ENCODE measurements around the gene CEP72. TPM values are rescaled to one million over a fixed set of nuclear protein-coding genes. Genes with fewer than 3 reads are reported as not detected.

Gene CEP72
- total and polyA plus RNA-seq, 7 donors, result 0.36 to 7.1 (median 1.6) TPM

GRCh38 chr5:636951-637350 lies 24.8 kb downstream of the CEP72 start:
- no peaks in the 10 kb centered on the region for H3K9me3 ChIP-seq
- no peaks in the 10 kb centered on the region for H3K4me1 ChIP-seq
- H3K4me3 ChIP-seq, result no peak overlapping the region
- no peak for DNase-seq
- no peaks in the 10 kb centered on the region for H3K27me3 ChIP-seq
- TF ChIP-seq CTCF (IDR thresholded peaks at IDR 0.05) (no peak), POLR2AphosphoS5 (IDR thresholded peaks at IDR 0.05) (no peak), EP300 (IDR thresholded peaks at IDR 0.05) (no peak), POLR2A (IDR thresholded peaks at IDR 0.05) (no peak)
- no peak overlapping the region for H3K27ac ChIP-seq
- intact Hi-C loops (cut with DNase I), result no loop called here
- 93 to 97% methylated on average over 20 of the region's 20 CpGs for WGBS, 2 donors
- H3K36me3 ChIP-seq, result peaks cover 0 to 57% (median 10%) of the 10 kb centered on the region in 4 donors

GRCh38 chr5:637581-638450 lies 25.7 kb downstream of the CEP72 start:
- DNase-seq, result no peak
- TF ChIP-seq EP300 (IDR thresholded peaks at IDR 0.05) (no peak), POLR2AphosphoS5 (IDR thresholded peaks at IDR 0.05) (no peak), POLR2A (IDR thresholded peaks at IDR 0.05) (no peak), CTCF (IDR thresholded peaks at IDR 0.05) (no peak)
- intact Hi-C loops (cut with DNase I), result no loop called here
- Histone ChIP-seq H3K27ac (no peak overlapping the region), H3K4me1 (no peaks in the 10 kb centered on the region), H3K36me3 (peaks cover 0 to 61% (median 10%) of the 10 kb centered on the region in 4 donors), H3K27me3 (no peaks in the 10 kb centered on the region), H3K4me3 (no peak overlapping the region), H3K9me3 (no peaks in the 10 kb centered on the region)
- WGBS, 2 donors, result 96% methylated on average over 42 of the region's 42 CpGs

- H3K4me1 ChIP-seq, result no peaks in the 10 kb centered on the region
- no peak for DNase-seq
- 96% methylated on average over 29 of the region's 29 CpGs for WGBS, 2 donors
- intact Hi-C loops (cut with DNase I), result no loop called here
- no peaks in the 10 kb centered on the region for H3K9me3 ChIP-seq
- no peaks in the 10 kb centered on the region for H3K27me3 ChIP-seq
- no peak for TF ChIP-seq CTCF (IDR thresholded peaks at IDR 0.05)
- TF ChIP-seq POLR2AphosphoS5 (IDR thresholded peaks at IDR 0.05), result no peak
- TF ChIP-seq EP300 (IDR thresholded peaks at IDR 0.05), result no peak
- TF ChIP-seq POLR2A (IDR thresholded peaks at IDR 0.05), result no peak
- H3K27ac ChIP-seq, result no peak overlapping the region
- peaks cover 0 to 61% (median 10%) of the 10 kb centered on the region in 4 donors for H3K36me3 ChIP-seq
- no peak overlapping the region for H3K4me3 ChIP-seq
Measured at GRCh38 chr5:638501-639252, 26.5 kb downstream of the CEP72 start.

GRCh38 chr5:639253-639530 lies 27.1 kb downstream of the CEP72 start:
- intact Hi-C loops (cut with DNase I), result no loop called here
- Histone ChIP-seq H3K36me3 (peaks cover 0 to 58% (median 10%) of the 10 kb centered on the region in 4 donors), H3K4me1 (no peaks in the 10 kb centered on the region)

More at GRCh38 chr5:639253-639530, 27.1 kb downstream of the CEP72 start:
- WGBS, 2 donors, result 95 to 96% methylated on average over 9 of the region's 9 CpGs
- no peaks in the 10 kb centered on the region for H3K27me3 ChIP-seq
- TF ChIP-seq EP300 (IDR thresholded peaks at IDR 0.05), result no peak
- TF ChIP-seq POLR2AphosphoS5 (IDR thresholded peaks at IDR 0.05), result no peak
- no peak for TF ChIP-seq POLR2A (IDR thresholded peaks at IDR 0.05)
- no peak for TF ChIP-seq CTCF (IDR thresholded peaks at IDR 0.05)
- H3K9me3 ChIP-seq, result no peaks in the 10 kb centered on the region
- DNase-seq, result no peak
- no peak overlapping the region for H3K4me3 ChIP-seq
- no peak overlapping the region for H3K27ac ChIP-seq
